Gastroesophageal sphincter (tissue), 4 donors: ENCODE measurements around the gene RAET1L. TPM values are rescaled to one million over a fixed set of nuclear protein-coding genes. Genes with fewer than 3 reads are reported as not detected.
"Not testable (repeated sequence)": the region's sequence is repeated elsewhere in the genome, so short reads cannot be mapped to it uniquely, and the experiment has no call there.

Experiments used
- ATAC-seq: fragments of 150-250 bp; one replicate; pipeline ENCODE4 v1.9.1; 2016; ENCODE audit warnings: mild to moderate bottlenecking, moderate library complexity
- H3K27ac ChIP-seq, 4 donors: fragments of 200-600 bp; sonication (generic) in 3 of 4; 1 replicate in 3 of 4; 2 replicates in 1 of 4; pipeline ENCODE4 v1.5.1; 2016 to 2019
- H3K27me3 ChIP-seq: fragments of 200-600 bp; sonication (generic); one replicate; pipeline ENCODE4 v1.5.1; 2019
- H3K36me3 ChIP-seq, 2 donors: fragments of 200-600 bp; sonication (generic); one replicate each; pipeline ENCODE4 v1.5.1; 2019; ENCODE audit warnings: control low read depth in 1 of 2
- H3K4me1 ChIP-seq, 3 donors: fragments of 200-600 bp; sonication (generic); 1 replicate in 2 of 3; 2 replicates in 1 of 3; pipeline ENCODE4 v1.5.1; 2016 to 2019; ENCODE audit warnings: control low read depth in 2 of 3
- H3K4me3 ChIP-seq, 2 donors: fragments of 200-600 bp; sonication (generic); one replicate each; pipeline ENCODE4 v1.5.1; 2019; ENCODE audit warnings: mild to moderate bottlenecking in 1 of 2, moderate library complexity in 1 of 2
- H3K9me3 ChIP-seq, 3 donors: fragments of 200-600 bp; sonication (generic); one replicate each; pipeline ENCODE4 v1.5.1; 2017 to 2019; ENCODE audit warnings: control low read depth in 2 of 3
- EP300 ChIP-seq: sonication (generic); formaldehyde crosslinking; IDR thresholded peaks from one replicate; pipeline ENCODE4 v1.6.1; 2017; ENCODE audit warnings: antibody characterized with exemption, mild to moderate bottlenecking
- POLR2A ChIP-seq, 2 donors: fragments of 450-650 bp; IDR thresholded peaks; one replicate each; pipeline ENCODE4 v1.6.1; 2017; ENCODE audit warnings: antibody characterized with exemption in 2 of 2, mild to moderate bottlenecking in 2 of 2, moderate library complexity in 1 of 2
- POLR2AphosphoS5 ChIP-seq: sonication (generic); formaldehyde crosslinking; IDR thresholded peaks from one replicate; pipeline ENCODE4 v1.6.1; 2017; ENCODE audit warnings: antibody characterized with exemption
- WGBS, 2 donors: methylation state at CpG; one replicate each; pipeline ENCODE4 v1.1.5; 2018; ENCODE audit warnings: low coverage in 1 of 2; 5-methylcytosine and 5-hydroxymethylcytosine counted together
- total RNA-seq, 4 donors: library from RNA; depleted of rRNA; stranded (reverse); fragments of >200 nt; gene quantifications; one replicate each; pipeline ENCODE4 v1.1.0, GENCODE V29; 2016
- TF ChIP-seq, protein P1 (sequence below), 4 experiments: fragments of 200-600 bp in 2 of 4; fragments of 450-650 bp in 2 of 4; sonication (generic) in 1 of 4; IDR thresholded peaks; one replicate each; pipeline ENCODE4 v1.5.1; 2017 to 2019; ENCODE audit warnings: antibody characterized with exemption in 4 of 4, mild to moderate bottlenecking in 2 of 4, moderate library complexity in 2 of 4

Gene RAET1L
- total RNA-seq, 4 donors from 2014 or later, result 0.23 to 0.62 TPM; not detected in 2

DNA sequence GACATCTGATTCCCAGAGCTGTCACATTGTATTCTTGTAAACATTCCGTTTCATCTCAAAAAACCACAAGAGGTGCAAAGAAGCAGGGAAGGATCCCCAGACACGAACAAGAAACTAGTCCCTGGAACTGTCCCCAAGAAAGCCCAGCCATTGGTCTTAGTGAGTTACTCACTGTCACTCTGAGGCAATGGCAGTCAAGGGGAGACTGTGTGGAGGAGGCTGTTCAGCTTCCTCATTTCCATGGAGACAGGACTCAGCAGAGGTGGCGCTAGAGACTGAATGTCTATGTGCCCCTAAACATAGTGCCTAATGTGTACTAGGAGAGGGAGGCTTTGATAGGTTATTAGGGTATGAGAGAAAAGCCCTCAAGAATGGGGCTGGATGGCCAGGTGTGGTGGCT, 50.5 kb downstream of the RAET1L start:
- Histone ChIP-seq H3K27ac (no peak overlapping the region), H3K4me1 (no peaks in the 10 kb centered on the region), H3K9me3 (no peaks in the 10 kb centered on the region), H3K36me3 (no peaks in the 10 kb centered on the region), H3K4me3 (no peak overlapping the region), H3K27me3 (peaks cover 82% of the 10 kb centered on the region)
- ATAC-seq, result no peak
- TF ChIP-seq, protein P1, sequence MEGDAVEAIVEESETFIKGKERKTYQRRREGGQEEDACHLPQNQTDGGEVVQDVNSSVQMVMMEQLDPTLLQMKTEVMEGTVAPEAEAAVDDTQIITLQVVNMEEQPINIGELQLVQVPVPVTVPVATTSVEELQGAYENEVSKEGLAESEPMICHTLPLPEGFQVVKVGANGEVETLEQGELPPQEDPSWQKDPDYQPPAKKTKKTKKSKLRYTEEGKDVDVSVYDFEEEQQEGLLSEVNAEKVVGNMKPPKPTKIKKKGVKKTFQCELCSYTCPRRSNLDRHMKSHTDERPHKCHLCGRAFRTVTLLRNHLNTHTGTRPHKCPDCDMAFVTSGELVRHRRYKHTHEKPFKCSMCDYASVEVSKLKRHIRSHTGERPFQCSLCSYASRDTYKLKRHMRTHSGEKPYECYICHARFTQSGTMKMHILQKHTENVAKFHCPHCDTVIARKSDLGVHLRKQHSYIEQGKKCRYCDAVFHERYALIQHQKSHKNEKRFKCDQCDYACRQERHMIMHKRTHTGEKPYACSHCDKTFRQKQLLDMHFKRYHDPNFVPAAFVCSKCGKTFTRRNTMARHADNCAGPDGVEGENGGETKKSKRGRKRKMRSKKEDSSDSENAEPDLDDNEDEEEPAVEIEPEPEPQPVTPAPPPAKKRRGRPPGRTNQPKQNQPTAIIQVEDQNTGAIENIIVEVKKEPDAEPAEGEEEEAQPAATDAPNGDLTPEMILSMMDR (IDR thresholded peaks at IDR 0.05), result no peak
- TF ChIP-seq POLR2AphosphoS5 (no peak), POLR2A (IDR thresholded peaks at IDR 0.05) (no peak), EP300 (no peak)
- 42 to 46% methylated on average over 2 of the region's 3 CpGs for WGBS, 2 donors

DNA sequence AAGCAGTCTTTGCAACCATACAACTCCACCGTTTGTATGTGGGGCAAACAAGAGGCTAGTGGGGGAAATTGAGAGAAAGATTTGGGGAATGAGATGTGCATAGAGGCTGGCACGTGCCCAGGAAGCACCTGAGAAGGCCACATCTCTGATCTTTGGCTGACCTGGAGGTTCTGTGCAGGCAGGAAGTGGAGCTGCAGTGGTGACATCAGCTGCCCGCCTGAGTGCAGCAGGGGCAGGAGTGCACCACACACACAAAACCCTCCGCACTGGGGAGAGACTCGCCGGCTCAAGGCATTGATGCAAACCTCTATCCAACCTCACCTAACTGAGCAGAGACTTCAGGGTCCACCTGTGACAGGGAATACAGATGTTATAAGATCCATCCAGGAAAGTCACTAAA, 50.9 kb downstream of the RAET1L start:
- peaks cover 84% of the 10 kb centered on the region for H3K27me3 ChIP-seq
- H3K27ac ChIP-seq, ATAC-seq, H3K36me3 ChIP-seq, H3K4me1 ChIP-seq, H3K4me3 ChIP-seq, H3K9me3 ChIP-seq: not testable (repeated sequence)
- WGBS, 2 donors, result no CpG with 5 or more reads among the region's 6 CpGs

DNA sequence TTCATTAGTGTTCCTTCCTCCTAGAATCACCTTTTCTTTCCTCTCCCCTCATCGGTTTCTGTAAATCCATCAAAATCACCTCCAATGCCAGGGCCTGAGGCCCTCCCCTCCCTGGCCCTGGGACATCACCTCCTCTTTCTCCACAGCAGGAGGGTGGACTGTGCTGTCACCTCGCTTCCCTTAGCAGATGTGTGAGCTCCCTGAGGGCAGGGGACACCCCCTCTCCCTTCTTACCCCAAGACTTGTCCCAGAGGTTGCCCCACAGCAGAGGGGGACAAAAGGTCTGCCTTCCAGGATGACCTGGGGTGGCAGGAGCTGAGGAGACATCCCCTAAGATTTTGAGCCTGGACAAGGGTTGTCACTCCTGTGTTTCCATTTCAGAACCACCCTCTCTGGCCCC, 55.7 kb downstream of the RAET1L start:
- Histone ChIP-seq H3K27me3 (peaks cover 99% of the 10 kb centered on the region), H3K36me3 (no peaks in the 10 kb centered on the region), H3K4me3 (no peak overlapping the region), H3K27ac (no peak overlapping the region), H3K9me3 (no peaks in the 10 kb centered on the region), H3K4me1 (peaks cover 0 to 9% (median 8%) of the 10 kb centered on the region in 3 donors)
- no peak for ATAC-seq
- 62 to 83% methylated on average over 1 to 2 of the region's 2 CpGs for WGBS, 2 donors
- TF ChIP-seq EP300, result no peak
- TF ChIP-seq, protein P1 (IDR thresholded peaks at IDR 0.05), result no peak

DNA sequence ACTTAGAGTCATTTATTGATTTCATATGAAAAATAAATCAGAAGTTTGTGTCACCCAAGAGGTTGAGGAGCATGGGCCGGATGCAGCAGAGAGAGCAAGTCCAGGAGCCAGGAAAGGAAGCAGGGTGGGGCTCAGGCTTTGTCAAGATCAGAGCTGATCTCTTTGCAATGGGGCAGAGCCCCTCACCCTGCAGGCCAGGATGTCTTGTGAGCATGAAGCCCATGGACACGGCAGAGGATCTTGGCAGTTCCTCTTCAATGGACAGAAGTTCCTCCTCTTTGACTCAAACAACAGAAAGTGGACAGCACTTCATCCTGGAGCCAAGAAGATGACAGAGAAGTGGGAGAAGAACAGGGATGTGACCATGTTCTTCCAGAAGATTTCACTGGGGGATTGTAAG, 56.4 kb downstream of the RAET1L start:
- H3K27me3 ChIP-seq, result peaks cover 99% of the 10 kb centered on the region
- 78 to 92% methylated on average over 2 of the region's 2 CpGs for WGBS, 2 donors

More for the DNA sequence above, 56.4 kb downstream of the RAET1L start:
- H3K9me3 ChIP-seq, H3K36me3 ChIP-seq, H3K4me3 ChIP-seq, ATAC-seq, H3K27ac ChIP-seq: not testable (repeated sequence)
- peaks cover 0 to 16% (median 15%) of the 10 kb centered on the region in 3 donors for H3K4me1 ChIP-seq

Other genes starting within 250 kb of the RAET1L start
- 10 to 100 TPM; 17.9 to 33.3 (median 29.6) TPM for gene LRP11, start 161.2 kb downstream of the RAET1L start, total RNA-seq
- gene RAET1E, start 127.4 kb downstream of the RAET1L start, total RNA-seq, result under 1 TPM in 1 of 4 donors, not detected in 3; 0.69 TPM
- gene RAET1G, start 102.4 kb downstream of the RAET1L start, total RNA-seq, result 1 to 10 TPM in 1 of 4 donors, not detected in 3; 1.4 TPM
- under 1 TPM in 2 of 4 donors, not detected in 2; 0.39 to 0.74 TPM for gene ULBP2, start 83.5 kb downstream of the RAET1L start, total RNA-seq
- gene ULBP1, start 61.6 kb downstream of the RAET1L start, total RNA-seq, result under 1 TPM in 2 of 4 donors, not detected in 2; 0.07 to 0.27 TPM
- 1 to 10 TPM in 1 of 4 donors, not detected in 3; 7.3 TPM for gene ULBP3, start 43.6 kb upstream of the RAET1L start, total RNA-seq
- 1 to 10 TPM in 1 of 4 donors, under 1 TPM in 1, not detected in 2; 0.12 to 1.5 TPM for gene PPP1R14C, start 117.5 kb upstream of the RAET1L start, total RNA-seq